ENCODE data around the gene SVIL. TPM values are rescaled to one million over a fixed set of nuclear protein-coding genes. Genes with fewer than 3 reads are reported as not detected.
A peak's percentile ranks its signal among the peaks of the same experiment; 100 is the strongest.

Gene SVIL
- total RNA-seq, 4 donors from 2014 or later = 785 to 1,099 (median 921) TPM

DNA sequence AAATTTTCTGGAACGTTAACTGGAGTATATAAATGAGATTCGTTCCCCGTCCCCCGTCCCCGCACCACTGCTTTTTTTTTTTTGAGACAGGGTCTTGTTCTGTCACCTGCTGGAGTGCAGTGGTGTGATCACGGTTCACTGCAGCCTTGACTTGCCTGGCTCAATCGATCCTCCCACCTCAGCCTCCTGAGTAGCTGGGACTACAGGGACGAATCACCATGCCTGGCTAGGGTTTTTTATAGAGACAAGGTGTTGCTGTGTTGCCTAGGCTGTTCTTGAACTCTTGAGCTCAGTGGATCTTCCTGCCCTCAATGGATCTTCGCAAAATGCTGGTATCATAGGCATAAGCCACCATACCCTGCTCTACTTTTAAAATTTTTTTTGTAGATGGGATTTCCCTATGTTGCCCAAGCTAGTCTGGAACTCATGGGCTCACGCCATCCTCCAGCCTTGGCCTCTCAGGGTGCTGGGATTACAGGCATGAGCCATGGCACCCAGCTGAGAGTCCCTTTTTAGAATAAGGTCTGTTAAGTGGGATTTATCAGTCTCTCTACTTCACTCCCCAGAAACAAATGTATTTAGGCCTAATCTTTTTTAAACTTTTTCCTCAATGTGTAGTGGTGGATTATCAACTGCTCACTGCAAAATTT is 223.0 kb downstream of the SVIL start:
- no peaks in the 10 kb centered on the region for H3K9me3 ChIP-seq
- no peak overlapping the region for H3K4me3 ChIP-seq
- DNase-seq (ENCODE audit: extremely low spot score) = no peak
- peaks cover 35 to 64% (median 61%) of the 10 kb centered on the region in 4 donors for H3K4me1 ChIP-seq
- H3K27me3 ChIP-seq = no peaks in the 10 kb centered on the region
- 93% methylated on average over 10 of the region's 10 CpGs for WGBS
- peaks cover 0 to 13% (median 3%) of the 10 kb centered on the region in 4 donors for H3K36me3 ChIP-seq
- TF ChIP-seq POLR2A (IDR thresholded peaks at IDR 0.05; ENCODE audit: low read depth) (no peak), EP300 (IDR thresholded peaks at IDR 0.05) (no peak), POLR2AphosphoS5 (IDR thresholded peaks at IDR 0.05) (no peak)
- TF ChIP-seq, protein P1, sequence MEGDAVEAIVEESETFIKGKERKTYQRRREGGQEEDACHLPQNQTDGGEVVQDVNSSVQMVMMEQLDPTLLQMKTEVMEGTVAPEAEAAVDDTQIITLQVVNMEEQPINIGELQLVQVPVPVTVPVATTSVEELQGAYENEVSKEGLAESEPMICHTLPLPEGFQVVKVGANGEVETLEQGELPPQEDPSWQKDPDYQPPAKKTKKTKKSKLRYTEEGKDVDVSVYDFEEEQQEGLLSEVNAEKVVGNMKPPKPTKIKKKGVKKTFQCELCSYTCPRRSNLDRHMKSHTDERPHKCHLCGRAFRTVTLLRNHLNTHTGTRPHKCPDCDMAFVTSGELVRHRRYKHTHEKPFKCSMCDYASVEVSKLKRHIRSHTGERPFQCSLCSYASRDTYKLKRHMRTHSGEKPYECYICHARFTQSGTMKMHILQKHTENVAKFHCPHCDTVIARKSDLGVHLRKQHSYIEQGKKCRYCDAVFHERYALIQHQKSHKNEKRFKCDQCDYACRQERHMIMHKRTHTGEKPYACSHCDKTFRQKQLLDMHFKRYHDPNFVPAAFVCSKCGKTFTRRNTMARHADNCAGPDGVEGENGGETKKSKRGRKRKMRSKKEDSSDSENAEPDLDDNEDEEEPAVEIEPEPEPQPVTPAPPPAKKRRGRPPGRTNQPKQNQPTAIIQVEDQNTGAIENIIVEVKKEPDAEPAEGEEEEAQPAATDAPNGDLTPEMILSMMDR (IDR thresholded peaks at IDR 0.05) = no peak
- H3K27ac ChIP-seq (replicated peaks in 1 of 4) = peak overlapping the region in 3 of 4 donors; percentile 45 to 56 (median 46)
- intact Hi-C loops (cut with DNase I) = loop anchor here (5.0 kb wide), 1 partner anchor 36 kb away; no protein-coding TSS in a partner anchor

DNA sequence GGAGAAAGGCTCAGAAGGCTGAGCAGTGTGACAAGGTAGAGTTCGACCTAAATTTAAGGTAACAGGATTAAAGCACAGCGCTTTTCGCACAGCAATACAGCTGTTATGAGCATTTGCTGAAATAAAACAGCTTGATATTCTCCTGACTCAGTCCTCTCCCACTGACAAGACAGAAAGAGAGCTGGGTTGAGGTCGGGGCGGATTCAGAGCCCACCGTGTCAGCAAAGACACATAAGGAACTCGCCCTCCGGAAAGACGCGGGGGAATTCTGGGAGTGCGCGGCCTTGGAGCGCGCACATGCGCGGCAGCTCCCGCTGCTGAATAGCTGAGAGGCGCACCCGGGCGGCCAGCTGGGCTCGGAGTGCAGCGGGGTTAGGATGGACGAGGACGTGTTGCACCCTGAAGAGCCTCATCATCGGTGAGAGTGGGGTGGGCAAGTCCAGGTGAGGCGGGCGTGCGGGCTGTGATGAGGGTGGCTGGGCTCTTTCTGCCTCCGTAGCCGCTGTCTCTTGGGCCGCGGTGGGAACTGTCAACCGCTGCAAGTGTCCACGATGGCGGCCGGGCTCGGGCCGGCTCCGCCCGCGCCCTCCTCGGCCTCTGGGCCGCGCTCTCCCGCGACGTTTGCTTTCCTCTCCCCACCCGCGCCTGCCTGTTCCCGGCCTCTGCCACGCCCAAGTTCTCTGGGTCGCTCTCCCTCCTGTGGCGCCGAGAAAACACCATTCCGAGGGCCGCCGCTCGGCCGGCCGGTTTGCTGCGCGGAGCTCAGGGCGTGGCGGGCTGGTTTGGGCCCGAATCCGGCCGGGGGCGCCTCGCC is 225.3 kb downstream of the SVIL start:
- peak overlapping the region; percentile 67 to 88 (median 80) for H3K4me3 ChIP-seq
- intact Hi-C loops (cut with DNase I) = loop anchor here (5.0 kb wide), 1 partner anchor 38 kb away; no protein-coding TSS in a partner anchor
- TF ChIP-seq, protein P1 (IDR thresholded peaks at IDR 0.05) = no peak
- peak; percentile 82 to 88 for TF ChIP-seq POLR2AphosphoS5 (IDR thresholded peaks at IDR 0.05)
- DNase-seq (ENCODE audit: extremely low spot score) = no peak
- H3K27me3 ChIP-seq = no peaks in the 10 kb centered on the region
- H3K36me3 ChIP-seq = no peaks in the 10 kb centered on the region
- H3K27ac ChIP-seq (replicated peaks in 1 of 4) = peak overlapping the region; percentile 89 to 95 (median 90)
- peaks cover 32 to 50% (median 48%) of the 10 kb centered on the region in 4 donors for H3K4me1 ChIP-seq
- 13% methylated on average over 63 of the region's 69 CpGs for WGBS
- H3K9me3 ChIP-seq = no peaks in the 10 kb centered on the region

DNA sequence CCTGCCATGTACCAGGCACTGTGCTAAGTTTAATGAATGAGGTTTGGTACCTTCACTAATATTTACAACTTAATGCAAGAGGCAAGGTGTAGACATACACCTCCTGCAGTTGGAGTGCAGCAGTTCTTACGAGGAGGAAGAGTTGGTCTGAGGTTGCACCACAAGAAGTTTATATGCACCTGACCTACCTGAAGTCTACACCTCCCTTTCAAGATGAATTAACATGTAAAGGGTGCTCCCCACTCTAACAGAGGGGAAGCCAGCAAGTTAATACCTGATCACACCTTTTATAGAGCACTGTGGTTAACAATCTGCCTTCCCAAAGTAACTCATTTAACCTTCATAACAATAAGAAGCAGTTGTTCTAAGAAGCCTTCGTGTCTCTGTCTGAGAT is 225.9 kb downstream of the SVIL start:
- Histone ChIP-seq H3K4me1 (peaks cover 29 to 44% (median 42%) of the 10 kb centered on the region in 4 donors), H3K4me3 (peak overlapping the region; percentile 67 to 88 (median 80)), H3K27me3 (no peaks in the 10 kb centered on the region), H3K27ac (replicated peaks in 1 of 4) (peak overlapping the region; percentile 89 to 95 (median 90)), H3K9me3 (no peaks in the 10 kb centered on the region), H3K36me3 (no peaks in the 10 kb centered on the region)
- intact Hi-C loops (cut with DNase I) = no loop called here
- TF ChIP-seq EP300 (IDR thresholded peaks at IDR 0.05) (no peak), POLR2A (IDR thresholded peaks at IDR 0.05; ENCODE audit: low read depth) (no peak), POLR2AphosphoS5 (IDR thresholded peaks at IDR 0.05) (no peak)
- TF ChIP-seq, protein P1 (IDR thresholded peaks at IDR 0.05) = no peak
- WGBS = 53% methylated on average over 2 of the region's 2 CpGs
- no peak for DNase-seq (ENCODE audit: extremely low spot score)

Small RNAs within 50 kb of the gene (small RNA-seq; reads per million reads assigned to genes)
- gene MIR604 (0 reads per million in 3 donors), gene MIR938 (0 to 0.17 (median 0) reads per million in 3 donors), gene RF00105 (0 reads per million in 3 donors)

All from esophagus muscularis mucosa (tissue), 4 donors.